Measurements from ENCODE around the gene PDE7B. TPM values are rescaled to one million over a fixed set of nuclear protein-coding genes. Genes with fewer than 3 reads are reported as not detected.

PDE7B gene
- total and polyA plus RNA-seq, 2 of the 8 experiments (the other 6 are each of a cell fraction or from before 2014, with no cell fraction given): not detected

DNA sequence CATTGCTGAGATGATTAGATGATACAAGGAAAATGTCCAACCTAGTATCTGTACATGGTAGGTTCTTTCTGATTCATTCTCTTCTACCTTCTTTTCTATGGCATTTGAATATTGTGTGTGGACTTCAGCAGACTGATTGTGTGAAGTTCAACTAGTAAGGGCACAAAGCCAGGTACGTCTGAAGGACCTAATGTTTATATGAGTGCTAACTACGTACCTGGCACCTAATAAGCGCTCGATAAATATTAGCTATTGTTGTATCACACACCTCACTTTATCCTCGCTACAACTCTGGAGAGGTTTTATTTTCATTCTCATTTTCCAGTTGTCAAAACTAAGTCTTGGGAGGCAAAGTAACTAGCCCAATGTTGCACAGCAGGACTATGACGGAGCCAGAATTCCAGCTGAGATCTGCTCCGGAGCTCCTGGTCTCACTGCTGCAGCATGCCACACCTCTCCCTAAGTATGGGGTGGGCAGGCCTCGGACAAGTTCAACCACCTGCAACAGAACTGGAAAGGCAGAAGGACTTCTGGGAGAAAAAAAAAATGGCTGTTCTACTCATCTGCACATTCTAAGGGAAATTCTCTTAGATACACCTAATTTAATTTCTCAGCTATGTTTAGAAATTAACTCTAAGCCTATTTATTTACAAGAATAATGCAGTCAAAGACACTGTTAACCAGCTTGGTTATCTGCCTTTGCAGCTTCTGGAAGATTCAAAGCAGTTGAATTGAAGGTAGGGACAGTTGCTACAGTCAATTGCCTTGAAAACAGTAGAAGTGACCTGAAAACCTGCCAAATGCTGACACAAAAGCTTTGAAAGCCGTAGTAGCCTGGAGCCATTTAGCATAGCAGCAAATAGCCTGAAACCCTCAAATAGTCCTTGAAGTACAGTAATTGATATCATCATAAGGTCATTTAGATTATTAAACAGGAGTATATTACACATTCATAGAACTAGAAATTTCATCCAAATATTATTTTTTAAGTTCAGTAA, 165.0 kb downstream of the PDE7B start:
- no peak overlapping the region for H3K23ac ChIP-seq (ENCODE audit: insufficient read length)
- H4K5ac ChIP-seq (ENCODE audit: insufficient read length, low read depth, low read length): no peak overlapping the region
- no peak overlapping the region for H3K9ac ChIP-seq (replicated peaks in 1 of 4; ENCODE audit: extremely low read depth in 1 of 4, low read depth in 3 of 4, low read length in 3 of 4)
- H3K23me2 ChIP-seq (ENCODE audit: low read depth, low read length): no peaks in the 10 kb centered on the region
- H2BK15ac ChIP-seq (ENCODE audit: low read length): no peak overlapping the region
- no peak overlapping the region for H3K14ac ChIP-seq (ENCODE audit: insufficient read length)
- H3K56ac ChIP-seq (replicated peaks; ENCODE audit: insufficient read length, low read depth, low read length): no peak overlapping the region
- H3K36me3 ChIP-seq (ENCODE audit: control insufficient read depth in 2 of 4, insufficient read depth in 4 of 4, low read length in 3 of 4): no peaks in the 10 kb centered on the region
- H3K27ac ChIP-seq (ENCODE audit: low read depth, low read length): no peak overlapping the region
- H3K4ac ChIP-seq (replicated peaks; ENCODE audit: insufficient read length, low read depth, low read length): no peak overlapping the region
- H2AFZ ChIP-seq (ENCODE audit: low read length): 0 out of 2 replicates have a peak overlapping the region, but pooled peaks have one; percentile 50
- H3K9me3 ChIP-seq (ENCODE audit: insufficient read depth in 2 of 2, low read depth in 1 of 2, low read length in 1 of 2): no peaks in the 10 kb centered on the region
- no peak overlapping the region for H2BK20ac ChIP-seq (ENCODE audit: low read length)
- H4K8ac ChIP-seq (ENCODE audit: extremely low read depth, insufficient read depth, low read length): no peak overlapping the region
- no peak overlapping the region for H2AK5ac ChIP-seq (ENCODE audit: low read depth, low read length)
- no peak overlapping the region for H3K18ac ChIP-seq (ENCODE audit: extremely low read depth, low read length)
- H4K20me1 ChIP-seq (replicated peaks in 1 of 2; ENCODE audit: control insufficient read depth in 1 of 2, insufficient read depth in 2 of 2, low read length in 2 of 2): no peaks in the 10 kb centered on the region
- no peak overlapping the region for H4K91ac ChIP-seq (replicated peaks; ENCODE audit: insufficient read length, low read length)
- H3K79me1 ChIP-seq (ENCODE audit: low read depth, low read length): no peaks in the 10 kb centered on the region
- TF ChIP-seq ATF3 (IDR thresholded peaks at IDR 0.05; ENCODE audit: insufficient read depth, low read depth, low read length) (no peak), SUZ12 (IDR thresholded peaks at IDR 0.05; ENCODE audit: low read length) (no peak), SRF (IDR thresholded peaks at IDR 0.05; ENCODE audit: low read depth, low read length) (no peak), CREB1 (IDR thresholded peaks at IDR 0.05) (no peak), POLR2A (IDR thresholded peaks at IDR 0.05; ENCODE audit: control extremely low read depth in 1 of 2, low read depth in 2 of 2, low read length in 2 of 2) (no peak), RBBP5 (IDR thresholded peaks at IDR 0.05; ENCODE audit: borderline replicate concordance, low read depth, low read length) (no peak), ATF2 (IDR thresholded peaks at IDR 0.05; ENCODE audit: low read length) (no peak), BCL11A (IDR thresholded peaks at IDR 0.05; ENCODE audit: low read depth in 2 of 2, low read length in 2 of 2) (no peak), SP2 (IDR thresholded peaks at IDR 0.05; ENCODE audit: low read length) (no peak)
- H2BK5ac ChIP-seq (ENCODE audit: low read depth, low read length): no peak overlapping the region
- no peaks in the 10 kb centered on the region for H3K4me1 ChIP-seq (replicated peaks in 1 of 4; ENCODE audit: control insufficient read depth in 3 of 4, insufficient read depth in 4 of 4, low read length in 3 of 4)
- DNase-seq (ENCODE audit: low read depth in 1 of 2, low spot score in 2 of 2) (no peak), FAIRE-seq (no peak)
- 89% methylated on average over 9 of the region's 9 CpGs; no CpG with 5 or more reads in 1 of the 2 experiments for WGBS, 2 experiments (ENCODE audit: extremely low coverage in 1 of 2, insufficient coverage in 1 of 2, insufficient read length in 1 of 2, insufficient replicate concordance in 2 of 2, low coverage in 1 of 2, low lambda C conversion rate in 2 of 2, missing lambda C conversion rate in 1 of 2)
- H2BK120ac ChIP-seq (replicated peaks; ENCODE audit: low read depth, low read length): no peak overlapping the region
- CTCF ChIA-PET (ENCODE audit: partially characterized antibody): interaction anchor here (0.8 to 1.1 kb wide), 3 partner anchors 17 to 273 kb away, joined by 3 read pairs; no protein-coding TSS in a partner anchor
- no peak overlapping the region for H3K4me3 ChIP-seq (ENCODE audit: extremely low read depth in 1 of 4, insufficient read depth in 2 of 4, low read depth in 3 of 4, low read length in 4 of 4)
- H3K27me3 ChIP-seq (replicated peaks in 1 of 4; ENCODE audit: control insufficient read depth in 3 of 4, extremely low read depth in 1 of 4, insufficient read depth in 3 of 4, low read length in 3 of 4): no peaks in the 10 kb centered on the region; a peak in 1 of 7 replicates
- no peak overlapping the region for H2BK12ac ChIP-seq (ENCODE audit: low read depth, low read length)
- no peak overlapping the region for H3K4me2 ChIP-seq (ENCODE audit: insufficient read depth in 1 of 2, low read depth in 2 of 2, low read length in 2 of 2)
- POLR2A ChIA-PET (ENCODE audit: partially characterized antibody): interaction anchor here (0.7 kb wide), 1 partner anchor 24 kb away, joined by 3 read pairs; no protein-coding TSS in a partner anchor
- H3K79me2 ChIP-seq (ENCODE audit: control insufficient read depth in 1 of 2, insufficient read depth in 2 of 2, low read length in 2 of 2): no peaks in the 10 kb centered on the region

Data from H1 (cell line).